K562 (cell line): ENCODE data around the gene RBM17. TPM values are rescaled to one million over a fixed set of nuclear protein-coding genes. Genes with fewer than 3 reads are reported as not detected.

Experiments used
- ATAC-seq: fragments of 200-7000 bp; cut with Tn5 transposase; 3 replicates; pipeline ENCODE4 v1.9.1; 2020; ENCODE audit warnings: moderate library complexity
- BruUV-seq: library from RNA; stranded (reverse); fragments of 400-500 nt; replicated peaks from 2 replicates; lab custom pipeline; 2021; lab: Mats Ljungman, UMichigan
- CTCF ChIA-PET: fragments of 300-600 bp; formaldehyde crosslinking; extraction: SDS; loops from one replicate; lab custom pipeline; 2021; ENCODE audit warnings: low intra/inter-chr PET ratio; lab: Yijun Ruan, JAX
- POLR2A ChIA-PET: fragments of 300-600, 350-650 bp; sonication (Branson Sonifier 250); formaldehyde crosslinking; extraction: SDS; loops from one replicate; lab custom pipeline; 2021; ENCODE audit warnings: antibody characterized with exemption, inconsistent platforms; lab: Yijun Ruan, JAX
- DNase-seq, 4 experiments: peaks; one replicate each; pipeline versions ENCODE4 v3.0.0 to v3.0.0-alpha.2; 2011 to 2018; ENCODE audit warnings: low spot score in 3 of 4, mixed read lengths in 3 of 4; ENCODE audit errors: extremely low read depth in 1 of 4
- FAIRE-seq: peaks from 2 replicates; lab custom pipeline; 2011; peaks lifted over from hg19 to GRCh38; lab: Jason Lieb, UNC
- H2AFZ ChIP-seq: 2 replicates; pipeline ENCODE4 v1.6.0; 2011; ENCODE audit warnings: low read depth, low read length, control low read depth, inconsistent platforms
- H3K27ac ChIP-seq: fragments of 200-600 bp; 3 replicates; pipeline ENCODE4 v1.8.0; 2011; ENCODE audit warnings: low read depth, mild to moderate bottlenecking, control low read depth, inconsistent platforms, low read length, moderate library complexity, mixed read lengths; ENCODE audit errors: extremely low read depth
- H3K27me3 ChIP-seq, 2 experiments: fragments of 300-600 bp in 1 of 2; 2 replicates in 1 of 2; 3 replicates in 1 of 2; pipeline versions ENCODE4 v1.6.0 to v1.8.0; 2011; ENCODE audit warnings: inconsistent platforms in 2 of 2, low read length in 2 of 2, mild to moderate bottlenecking in 1 of 2, mixed read lengths in 1 of 2, moderate library complexity in 1 of 2; ENCODE audit not compliant: control insufficient read depth in 2 of 2, insufficient read depth in 2 of 2
- H3K36me3 ChIP-seq: fragments of 300-600 bp; 3 replicates; pipeline ENCODE4 v1.8.0; 2011; ENCODE audit warnings: mild to moderate bottlenecking, low read length, inconsistent platforms; ENCODE audit not compliant: control insufficient read depth, insufficient read depth
- H3K4me1 ChIP-seq, 2 experiments: fragments of 200-600 bp in 1 of 2; replicated peaks in 1 of 2; 2 replicates in 1 of 2; 3 replicates in 1 of 2; pipeline versions ENCODE4 v1.5.1 to v1.8.0; 2011; ENCODE audit warnings: inconsistent platforms in 2 of 2, low read length in 2 of 2, mild to moderate bottlenecking in 1 of 2, mixed read lengths in 1 of 2, moderate library complexity in 1 of 2; ENCODE audit not compliant: control insufficient read depth in 2 of 2, insufficient read depth in 2 of 2
- H3K4me2 ChIP-seq: 2 replicates; pipeline ENCODE4 v1.6.1; 2011; ENCODE audit warnings: low read length, control low read depth, inconsistent platforms, mixed read lengths; ENCODE audit not compliant: insufficient read depth
- H3K4me3 ChIP-seq: fragments of 200-600 bp; sonication (generic), shearing (Covaris generic); 2 replicates; pipeline ENCODE4 v1.5.1; 2016; ENCODE audit warnings: control low read depth, inconsistent platforms
- H3K79me2 ChIP-seq: fragments of 200-600 bp; 3 replicates; pipeline ENCODE4 v1.8.0; 2011; ENCODE audit warnings: low read length, inconsistent platforms; ENCODE audit not compliant: control insufficient read depth, insufficient read depth
- H3K9ac ChIP-seq, 2 experiments: 2 replicates each; pipeline versions ENCODE4 v1.6.0 to v1.6.1; 2011; ENCODE audit warnings: low read depth in 2 of 2, low read length in 2 of 2, control low read depth in 1 of 2, inconsistent platforms in 1 of 2, mild to moderate bottlenecking in 1 of 2, mixed read lengths in 1 of 2; ENCODE audit not compliant: insufficient read depth in 1 of 2
- H3K9me1 ChIP-seq: one replicate; pipeline ENCODE4 v1.6.0; 2011; ENCODE audit warnings: inconsistent platforms, mild to moderate bottlenecking, low read length, moderate library complexity; ENCODE audit not compliant: control insufficient read depth, insufficient read depth
- H3K9me3 ChIP-seq: replicated peaks from 2 replicates; pipeline ENCODE4 v1.5.1; 2011; ENCODE audit warnings: low read depth, low read length, inconsistent platforms; ENCODE audit not compliant: control insufficient read depth, insufficient read depth
- H4K20me1 ChIP-seq: replicated peaks from 2 replicates; pipeline ENCODE4 v1.6.1; 2011; ENCODE audit warnings: low read length, inconsistent platforms, mixed read lengths; ENCODE audit not compliant: control insufficient read depth, insufficient read depth
- ARID1B ChIP-seq: fragments of 450-650 bp; IDR thresholded peaks from 2 replicates; pipeline ENCODE4 v1.6.1; 2016; ENCODE audit warnings: antibody characterized with exemption, mild to moderate bottlenecking, inconsistent platforms
- CC2D1A ChIP-seq: fragments of 450-650 bp; IDR thresholded peaks from 2 replicates; pipeline ENCODE4 v1.6.1; 2017; ENCODE audit warnings: mild to moderate bottlenecking
- CTCF ChIP-seq, 3 experiments: IDR thresholded peaks in 2 of 3; conservative IDR thresholded peaks in 1 of 3; 2 replicates each; pipeline ENCODE4 v1.5.1; 2011 to 2012; ENCODE audit warnings: low read length in 3 of 3, mild to moderate bottlenecking in 3 of 3, control low read depth in 2 of 3, improper control_type of control experiment in 1 of 3, inconsistent platforms in 1 of 3, low read depth in 1 of 3, mixed read lengths in 1 of 3, moderate library complexity in 1 of 3; ENCODE audit not compliant: insufficient read depth in 2 of 3
- FOXK2 ChIP-seq, 2 experiments: fragments of 450-650 bp; IDR thresholded peaks in 1 of 2; conservative IDR thresholded peaks in 1 of 2; 2 replicates each; pipeline ENCODE4 v1.6.1; 2016; ENCODE audit warnings: low read depth in 2 of 2, mild to moderate bottlenecking in 1 of 2
- FOXO4 ChIP-seq: fragments of 450-650 bp; formaldehyde crosslinking; IDR thresholded peaks from 2 replicates; pipeline ENCODE4 v1.4.0; 2020; ENCODE audit warnings: mild to moderate bottlenecking, moderate library complexity
- MYC ChIP-seq, 2 experiments: fragments of 250-450 bp in 1 of 2; sonication (Bioruptor Pico) in 1 of 2; IDR thresholded peaks; 2 replicates each; pipeline versions ENCODE4 v1.5.1 to v1.6.1; 2012 to 2021; ENCODE audit warnings: low read depth in 2 of 2, borderline replicate concordance in 1 of 2, improper control_type of control experiment in 1 of 2, low read length in 1 of 2, mild to moderate bottlenecking in 1 of 2, moderate library complexity in 1 of 2
- NCOA4 ChIP-seq: fragments of 450-650 bp; IDR thresholded peaks from 2 replicates; pipeline ENCODE4 v1.6.1; 2018; ENCODE audit warnings: mild to moderate bottlenecking; ENCODE audit not compliant: partially characterized antibody
- POLR2G ChIP-seq: fragments of 200-400 bp; formaldehyde crosslinking; IDR thresholded peaks from 2 replicates; pipeline ENCODE4 v1.6.1; 2017; ENCODE audit warnings: low read depth, mild to moderate bottlenecking, antibody characterized with exemption, low read length, moderate library complexity
- SAFB2 ChIP-seq: fragments of 200-400 bp; formaldehyde crosslinking; IDR thresholded peaks from 2 replicates; pipeline ENCODE4 v1.6.1; 2018; ENCODE audit warnings: borderline replicate concordance, low read length, low read depth, moderate library complexity; ENCODE audit not compliant: severe bottlenecking
- SIN3B ChIP-seq: fragments of 450-650 bp; IDR thresholded peaks from 2 replicates; pipeline ENCODE4 v1.6.1; 2017; ENCODE audit warnings: low read depth, mild to moderate bottlenecking, moderate library complexity
- TAF9B ChIP-seq: fragments of 450-650 bp; IDR thresholded peaks from 2 replicates; pipeline ENCODE4 v1.6.1; 2018; ENCODE audit warnings: mild to moderate bottlenecking; ENCODE audit not compliant: partially characterized antibody
- WGBS: fragments of 100-300 bp; shearing (Covaris generic); methylation state at CpG from one replicate; pipeline ENCODE4 v1.1.6; 2016; ENCODE audit warnings: low coverage, mixed read lengths; ENCODE audit not compliant: insufficient coverage; ENCODE audit errors: missing lambda C conversion rate; 5-methylcytosine and 5-hydroxymethylcytosine counted together
- in situ Hi-C: fragments of 300-500 bp; cut with MboI; formaldehyde crosslinking; loops from 4 replicates; pipeline ENCODE4 v1.15.0; 2018; ENCODE audit warnings: inconsistent platforms, mixed read lengths
- intact Hi-C: fragments of 100-400 bp; cut with micrococcal nuclease; formaldehyde crosslinking; loops from 2 replicates; pipeline ENCODE4 v1.14.2; 2022
- polyA plus RNA-seq, 8 experiments: library from polyadenylated mRNA; depleted of rRNA in 4 of 8; stranded (reverse) in 5 of 8; unstranded in 3 of 8; fragments of >200 nt; fragmentation: Nextera tagmentation in 2 of 8; fragmentation: Illumina TruSeq in 1 of 8; extraction: Ambion mirVana in 2 of 8; extraction: Trizol in 1 of 8; gene quantifications; 2 replicates each; pipeline versions ENCODE4 v1.2.1 to v1.2.3, GENCODE V29; 2011 to 2014; ENCODE audit warnings: inconsistent platforms in 1 of 8, missing spikeins in 1 of 8
- total RNA-seq, 7 experiments: library from RNA; depleted of rRNA in 6 of 7; stranded (reverse); fragments of >200 nt in 6 of 7; fragmentation: Illumina TruSeq in 2 of 7; extraction: Trizol in 2 of 7; gene quantifications; 2 replicates each; pipeline versions ENCODE4 v1.2.1 to v1.2.3, GENCODE V29; 2011 to 2021; ENCODE audit warnings: low replicate concordance in 1 of 7

The RBM17 gene
- total and polyA plus RNA-seq, 9 of the 15 experiments (the other 6 are each of a cell fraction or from before 2014, with no cell fraction given), result 23.6 to 217 (median 124) TPM

GRCh38 chr10:6143181-6143580 is 54.3 kb downstream of the RBM17 start (continued):
- no peak for TF ChIP-seq CTCF (IDR thresholded peaks at IDR 0.05 in 2 of 3, conservative IDR thresholded peaks at IDR 0.05 in 1 of 3; ENCODE audit: insufficient read depth in 2 of 3, low read depth in 1 of 3, low read length in 3 of 3)
- TF ChIP-seq FOXK2 (conservative IDR thresholded peaks at IDR 0.05 in 1 of 2, IDR thresholded peaks at IDR 0.05 in 1 of 2; ENCODE audit: low read depth in 2 of 2), result no peak
- no peak for TF ChIP-seq POLR2G
- no peak for TF ChIP-seq TAF9B
- no peak for TF ChIP-seq SIN3B
- TF ChIP-seq, all 486 proteins: peak for 0

- H3K4me1 ChIP-seq, result peaks cover 26 to 58% of the 10 kb centered on the region in 2 experiments
- TF ChIP-seq MYC (IDR thresholded peaks at IDR 0.05; ENCODE audit: low read depth, low read length), result no peak
- no peak for TF ChIP-seq MYC (CRISPR knock-in tag; IDR thresholded peaks at IDR 0.05; ENCODE audit: borderline replicate concordance, low read depth)
- TF ChIP-seq CC2D1A, result no peak
- no peak for TF ChIP-seq ARID1B
- TF ChIP-seq FOXO4 (CRISPR knock-in tag), result no peak
- TF ChIP-seq NCOA4, result no peak
- TF ChIP-seq SAFB2, result no peak
These were observed 55.8 kb downstream of the RBM17 start for GRCh38 chr10:6144406-6145165.

More at GRCh38 chr10:6144406-6145165, 55.8 kb downstream of the RBM17 start:
- Histone ChIP-seq H3K9me1 (peaks cover 3% of the 10 kb centered on the region), H3K9ac (peak overlapping the region; percentile 82 to 96), H3K27me3 (peaks cover 15 to 23% of the 10 kb centered on the region in 2 experiments), H3K9me3 (no peaks in the 10 kb centered on the region), H3K27ac (peak overlapping the region; percentile 81), H3K4me3 (peak overlapping the region; percentile 72), H3K4me2 (peak overlapping the region; percentile 80), H4K20me1 (peaks cover 11% of the 10 kb centered on the region; the same call in 1 of the 2 replicates), H3K79me2 (peaks cover 42% of the 10 kb centered on the region), H3K36me3 (peaks cover 9% of the 10 kb centered on the region; the same call in 1 of the 3 replicates), H2AFZ (peak overlapping the region; percentile 98)
- BruUV-seq, result no TSS peak
- POLR2A ChIA-PET, result interaction anchor here (0.8 to 2.0 kb wide), 2 partner anchors 10 to 247 kb away, joined by 4 to 10 read pairs; no protein-coding TSS in a partner anchor
- peak; percentile 85 to 93 (median 88) for DNase-seq
- CTCF ChIA-PET, result no interaction called here
- ATAC-seq, result peak; percentile 93
- 2% methylated on average over 33 of the region's 81 CpGs for WGBS
- no peak for FAIRE-seq
- in situ Hi-C loops (no loop called here), intact Hi-C loops (no loop called here)
